GM23338 (cell line): ENCODE results near the gene PDSS2. TPM values are rescaled to one million over a fixed set of nuclear protein-coding genes. Genes with fewer than 3 reads are reported as not detected.

ENCODE experiments used
- ATAC-seq: fragments of 200-7000 bp; cut with Tn5 transposase; 3 replicates; pipeline ENCODE4 v1.9.1; 2020
- DNase-seq: peaks from one replicate; pipeline ENCODE4 v3.0.0-alpha.2; 2015; ENCODE audit warnings: low spot score
- H2AFZ ChIP-seq: fragments of 200-600 bp; sonication (generic); 2 replicates; pipeline ENCODE4 v1.8.0; 2016; ENCODE audit warnings: antibody characterized with exemption, mild to moderate bottlenecking, moderate library complexity
- H3F3A ChIP-seq: fragments of 200-600 bp; sonication (generic); replicated peaks from 2 replicates; pipeline ENCODE4 v1.8.0; 2017; ENCODE audit warnings: antibody characterized with exemption, mixed run types, low read depth
- H3K27ac ChIP-seq: fragments of 200-600 bp; sonication (generic); 2 replicates; pipeline ENCODE4 v1.6.1; 2016; ENCODE audit warnings: low read depth
- H3K27me3 ChIP-seq: fragments of 200-600 bp; sonication (generic); 2 replicates; pipeline ENCODE4 v1.8.0; 2016; ENCODE audit warnings: mild to moderate bottlenecking, mixed run types, moderate library complexity; ENCODE audit not compliant: insufficient read depth
- H3K36me3 ChIP-seq: fragments of 200-600 bp; sonication (generic); 2 replicates; pipeline ENCODE4 v1.8.0; 2016; ENCODE audit warnings: mild to moderate bottlenecking; ENCODE audit not compliant: insufficient read depth
- H3K4me1 ChIP-seq: fragments of 200-600 bp; sonication (generic); 2 replicates; pipeline ENCODE4 v1.8.0; 2016; ENCODE audit warnings: mild to moderate bottlenecking, moderate library complexity; ENCODE audit not compliant: insufficient read depth
- H3K4me2 ChIP-seq: fragments of 200-600 bp; sonication (generic); 2 replicates; pipeline ENCODE4 v1.7.1; 2017; ENCODE audit warnings: mixed run types
- H3K4me3 ChIP-seq: fragments of 200-600 bp; sonication (generic); 2 replicates; pipeline ENCODE4 v1.6.1; 2016; ENCODE audit warnings: mixed run types
- H3K79me2 ChIP-seq: fragments of 200-600 bp; sonication (generic); replicated peaks from 2 replicates; pipeline ENCODE4 v1.8.0; 2017; ENCODE audit warnings: mild to moderate bottlenecking; ENCODE audit not compliant: insufficient read depth
- H3K9me2 ChIP-seq: fragments of 200-600 bp; sonication (generic); 2 replicates; pipeline ENCODE4 v1.8.0; 2017; ENCODE audit not compliant: insufficient read depth
- H4K20me1 ChIP-seq: fragments of 200-600 bp; sonication (generic); replicated peaks from 2 replicates; pipeline ENCODE4 v1.8.0; 2017; ENCODE audit warnings: mild to moderate bottlenecking; ENCODE audit not compliant: insufficient read depth
- H3K27ac Mint-ChIP-seq: 2 replicates; pipeline ENCODE4 v1.8.0; 2020; ENCODE audit warnings: inconsistent platforms, mild to moderate bottlenecking, moderate library complexity, mixed read lengths
- H3K27me3 Mint-ChIP-seq: 3 replicates; pipeline ENCODE4 v1.8.0; 2022; ENCODE audit warnings: low read depth, mild to moderate bottlenecking, moderate library complexity, mixed read lengths, inconsistent platforms; ENCODE audit not compliant: insufficient read depth, poor library complexity
- H3K36me3 Mint-ChIP-seq: 3 replicates; pipeline ENCODE4 v1.8.0; 2021; ENCODE audit warnings: low read depth, mild to moderate bottlenecking, inconsistent platforms, moderate library complexity, mixed read lengths
- H3K4me1 Mint-ChIP-seq: 3 replicates; pipeline ENCODE4 v1.8.0; 2020; ENCODE audit warnings: mild to moderate bottlenecking, inconsistent platforms, mixed read lengths
- H3K4me3 Mint-ChIP-seq: 3 replicates; pipeline ENCODE4 v1.8.0; 2021; ENCODE audit warnings: moderate library complexity, mild to moderate bottlenecking, inconsistent platforms, mixed read lengths
- H3K9me3 Mint-ChIP-seq: 3 replicates; pipeline ENCODE4 v1.8.0; 2020; ENCODE audit warnings: moderate library complexity, mild to moderate bottlenecking, inconsistent platforms, mixed read lengths
- CREB1 ChIP-seq: fragments of 250-450 bp; sonication (Bioruptor Pico); IDR thresholded peaks from 2 replicates; pipeline ENCODE4 v1.5.0; 2020; ENCODE audit warnings: low read depth, mild to moderate bottlenecking, moderate library complexity
- EZH2 ChIP-seq: fragments of 200-600 bp; sonication (generic); IDR thresholded peaks from one replicate; pipeline ENCODE4 v1.8.0; 2017; ENCODE audit warnings: antibody characterized with exemption, mild to moderate bottlenecking, low read depth; ENCODE audit not compliant: unreplicated experiment
- EZH2phosphoT487 ChIP-seq: fragments of 200-600 bp; sonication (generic); IDR thresholded peaks from one replicate; pipeline ENCODE4 v1.8.1; 2018; ENCODE audit warnings: antibody characterized with exemption; ENCODE audit not compliant: unreplicated experiment
- NANOG ChIP-seq: IDR thresholded peaks from 2 replicates; pipeline ENCODE4 v1.6.1; 2016; ENCODE audit warnings: antibody characterized with exemption, borderline replicate concordance
- POLR2AphosphoS5 ChIP-seq: IDR thresholded peaks from 2 replicates; pipeline ENCODE4 v1.6.1; 2016; ENCODE audit warnings: antibody characterized with exemption, low read depth
- ZNF114 ChIP-seq: fragments of 250-450 bp; sonication (Bioruptor Pico); IDR thresholded peaks from 2 replicates; pipeline ENCODE4 v1.5.0; 2020; ENCODE audit warnings: mild to moderate bottlenecking, moderate library complexity
- ZNF331 ChIP-seq: fragments of 250-450 bp; sonication (Bioruptor Pico); IDR thresholded peaks from 2 replicates; pipeline ENCODE4 v1.5.0; 2020; ENCODE audit warnings: low read depth, mild to moderate bottlenecking, moderate library complexity
- polyA plus RNA-seq: library from polyadenylated mRNA; unstranded; fragments of >200 nt; fragmentation: Nextera tagmentation; extraction: Ambion mirVana; gene quantifications from 2 replicates; pipeline ENCODE4 v1.2.1, GENCODE V29; 2016
- total RNA-seq: library from RNA; depleted of rRNA; stranded (reverse); fragments of >200 nt; shearing (Covaris generic); gene quantifications from 2 replicates; pipeline ENCODE4 v1.2.3, GENCODE V29; 2014
- TF ChIP-seq, protein P1 (sequence below): fragments of 250-450 bp; sonication (Bioruptor Pico); IDR thresholded peaks from 2 replicates; pipeline ENCODE4 v1.5.0; 2020; ENCODE audit warnings: mild to moderate bottlenecking, moderate library complexity
- TF ChIP-seq, protein P2 (sequence below), 2 experiments: fragments of 200-600 bp in 1 of 2; sonication (generic) in 1 of 2; conservative IDR thresholded peaks; 2 replicates each; pipeline versions ENCODE4 v1.5.1 to v1.6.1; 2016 to 2017; ENCODE audit warnings: antibody characterized with exemption in 2 of 2, low read depth in 2 of 2, mild to moderate bottlenecking in 2 of 2, moderate library complexity in 1 of 2
- TF ChIP-seq, protein P3 (sequence below): IDR thresholded peaks from one replicate; pipeline ENCODE4 v1.6.1; 2018; ENCODE audit warnings: antibody characterized with exemption; ENCODE audit not compliant: unreplicated experiment

PDSS2 gene
- total and polyA plus RNA-seq, 2 experiments from 2014 or later = 7.3 to 16.7 TPM

DNA sequence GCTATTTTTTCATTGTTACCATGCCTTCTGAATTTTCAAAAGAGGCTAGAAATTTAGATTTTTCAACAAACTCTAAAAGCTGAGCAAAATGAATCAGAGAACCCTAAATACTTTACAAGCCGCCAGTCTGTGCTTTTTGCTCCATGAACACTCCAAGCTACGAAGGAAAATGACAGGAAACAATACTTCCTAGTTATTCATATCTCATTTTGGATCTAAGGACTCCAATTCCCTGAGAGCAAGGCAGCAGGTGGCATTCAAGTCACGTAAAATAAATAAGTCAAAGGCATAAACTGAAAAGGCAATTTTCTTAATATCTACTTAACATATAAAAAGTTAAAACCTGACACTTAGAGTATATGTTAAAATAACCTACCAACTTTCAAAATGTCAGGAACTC, 50.6 kb downstream of the PDSS2 start:
- no peak for DNase-seq
- no peaks in the 10 kb centered on the region for H4K20me1 ChIP-seq
- H3K4me1 ChIP-seq = peaks cover 17% of the 10 kb centered on the region
- H3K79me2 ChIP-seq = peaks cover 21% of the 10 kb centered on the region
- H3K27ac ChIP-seq = no peak overlapping the region
- no peaks in the 10 kb centered on the region for H3K36me3 ChIP-seq
- no peak overlapping the region for H3K4me3 ChIP-seq
- peaks cover 28% of the 10 kb centered on the region for H3K4me1 Mint-ChIP-seq
- H3K4me2 ChIP-seq = no peak overlapping the region
- peaks cover 16% of the 10 kb centered on the region for H3K36me3 Mint-ChIP-seq
- no peak overlapping the region for H2AFZ ChIP-seq
- H3F3A ChIP-seq = no peaks in the 10 kb centered on the region
- H3K27me3 Mint-ChIP-seq = peaks cover 3% of the 10 kb centered on the region
- no peak for TF ChIP-seq EZH2
- no peak for TF ChIP-seq CREB1
- no peak for TF ChIP-seq NANOG
- no peak for TF ChIP-seq ZNF114 (CRISPR knock-in tag)
- no peak for TF ChIP-seq EZH2phosphoT487
- TF ChIP-seq POLR2AphosphoS5 = no peak
- TF ChIP-seq, protein P1, sequence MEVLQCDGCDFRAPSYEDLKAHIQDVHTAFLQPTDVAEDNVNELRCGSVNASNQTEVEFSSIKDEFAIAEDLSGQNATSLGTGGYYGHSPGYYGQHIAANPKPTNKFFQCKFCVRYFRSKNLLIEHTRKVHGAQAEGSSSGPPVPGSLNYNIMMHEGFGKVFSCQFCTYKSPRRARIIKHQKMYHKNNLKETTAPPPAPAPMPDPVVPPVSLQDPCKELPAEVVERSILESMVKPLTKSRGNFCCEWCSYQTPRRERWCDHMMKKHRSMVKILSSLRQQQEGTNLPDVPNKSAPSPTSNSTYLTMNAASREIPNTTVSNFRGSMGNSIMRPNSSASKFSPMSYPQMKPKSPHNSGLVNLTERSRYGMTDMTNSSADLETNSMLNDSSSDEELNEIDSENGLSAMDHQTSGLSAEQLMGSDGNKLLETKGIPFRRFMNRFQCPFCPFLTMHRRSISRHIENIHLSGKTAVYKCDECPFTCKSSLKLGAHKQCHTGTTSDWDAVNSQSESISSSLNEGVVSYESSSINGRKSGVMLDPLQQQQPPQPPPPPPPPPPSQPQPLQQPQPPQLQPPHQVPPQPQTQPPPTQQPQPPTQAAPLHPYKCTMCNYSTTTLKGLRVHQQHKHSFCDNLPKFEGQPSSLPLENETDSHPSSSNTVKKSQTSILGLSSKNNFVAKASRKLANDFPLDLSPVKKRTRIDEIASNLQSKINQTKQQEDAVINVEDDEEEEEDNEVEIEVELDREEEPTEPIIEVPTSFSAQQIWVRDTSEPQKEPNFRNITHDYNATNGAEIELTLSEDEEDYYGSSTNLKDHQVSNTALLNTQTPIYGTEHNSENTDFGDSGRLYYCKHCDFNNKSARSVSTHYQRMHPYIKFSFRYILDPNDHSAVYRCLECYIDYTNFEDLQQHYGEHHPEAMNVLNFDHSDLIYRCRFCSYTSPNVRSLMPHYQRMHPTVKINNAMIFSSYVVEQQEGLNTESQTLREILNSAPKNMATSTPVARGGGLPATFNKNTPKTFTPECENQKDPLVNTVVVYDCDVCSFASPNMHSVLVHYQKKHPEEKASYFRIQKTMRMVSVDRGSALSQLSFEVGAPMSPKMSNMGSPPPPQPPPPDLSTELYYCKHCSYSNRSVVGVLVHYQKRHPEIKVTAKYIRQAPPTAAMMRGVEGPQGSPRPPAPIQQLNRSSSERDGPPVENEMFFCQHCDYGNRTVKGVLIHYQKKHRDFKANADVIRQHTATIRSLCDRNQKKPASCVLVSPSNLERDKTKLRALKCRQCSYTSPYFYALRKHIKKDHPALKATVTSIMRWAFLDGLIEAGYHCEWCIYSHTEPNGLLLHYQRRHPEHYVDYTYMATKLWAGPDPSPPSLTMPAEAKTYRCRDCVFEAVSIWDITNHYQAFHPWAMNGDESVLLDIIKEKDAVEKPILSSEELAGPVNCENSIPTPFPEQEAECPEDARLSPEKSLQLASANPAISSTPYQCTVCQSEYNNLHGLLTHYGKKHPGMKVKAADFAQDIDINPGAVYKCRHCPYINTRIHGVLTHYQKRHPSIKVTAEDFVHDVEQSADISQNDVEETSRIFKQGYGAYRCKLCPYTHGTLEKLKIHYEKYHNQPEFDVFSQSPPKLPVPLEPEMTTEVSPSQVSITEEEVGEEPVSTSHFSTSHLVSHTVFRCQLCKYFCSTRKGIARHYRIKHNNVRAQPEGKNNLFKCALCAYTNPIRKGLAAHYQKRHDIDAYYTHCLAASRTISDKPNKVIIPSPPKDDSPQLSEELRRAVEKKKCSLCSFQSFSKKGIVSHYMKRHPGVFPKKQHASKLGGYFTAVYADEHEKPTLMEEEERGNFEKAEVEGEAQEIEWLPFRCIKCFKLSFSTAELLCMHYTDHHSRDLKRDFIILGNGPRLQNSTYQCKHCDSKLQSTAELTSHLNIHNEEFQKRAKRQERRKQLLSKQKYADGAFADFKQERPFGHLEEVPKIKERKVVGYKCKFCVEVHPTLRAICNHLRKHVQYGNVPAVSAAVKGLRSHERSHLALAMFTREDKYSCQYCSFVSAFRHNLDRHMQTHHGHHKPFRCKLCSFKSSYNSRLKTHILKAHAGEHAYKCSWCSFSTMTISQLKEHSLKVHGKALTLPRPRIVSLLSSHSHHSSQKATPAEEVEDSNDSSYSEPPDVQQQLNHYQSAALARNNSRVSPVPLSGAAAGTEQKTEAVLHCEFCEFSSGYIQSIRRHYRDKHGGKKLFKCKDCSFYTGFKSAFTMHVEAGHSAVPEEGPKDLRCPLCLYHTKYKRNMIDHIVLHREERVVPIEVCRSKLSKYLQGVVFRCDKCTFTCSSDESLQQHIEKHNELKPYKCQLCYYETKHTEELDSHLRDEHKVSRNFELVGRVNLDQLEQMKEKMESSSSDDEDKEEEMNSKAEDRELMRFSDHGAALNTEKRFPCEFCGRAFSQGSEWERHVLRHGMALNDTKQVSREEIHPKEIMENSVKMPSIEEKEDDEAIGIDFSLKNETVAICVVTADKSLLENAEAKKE (CRISPR knock-in tag) = no peak
- no peak for TF ChIP-seq ZNF331
- TF ChIP-seq, protein P2, sequence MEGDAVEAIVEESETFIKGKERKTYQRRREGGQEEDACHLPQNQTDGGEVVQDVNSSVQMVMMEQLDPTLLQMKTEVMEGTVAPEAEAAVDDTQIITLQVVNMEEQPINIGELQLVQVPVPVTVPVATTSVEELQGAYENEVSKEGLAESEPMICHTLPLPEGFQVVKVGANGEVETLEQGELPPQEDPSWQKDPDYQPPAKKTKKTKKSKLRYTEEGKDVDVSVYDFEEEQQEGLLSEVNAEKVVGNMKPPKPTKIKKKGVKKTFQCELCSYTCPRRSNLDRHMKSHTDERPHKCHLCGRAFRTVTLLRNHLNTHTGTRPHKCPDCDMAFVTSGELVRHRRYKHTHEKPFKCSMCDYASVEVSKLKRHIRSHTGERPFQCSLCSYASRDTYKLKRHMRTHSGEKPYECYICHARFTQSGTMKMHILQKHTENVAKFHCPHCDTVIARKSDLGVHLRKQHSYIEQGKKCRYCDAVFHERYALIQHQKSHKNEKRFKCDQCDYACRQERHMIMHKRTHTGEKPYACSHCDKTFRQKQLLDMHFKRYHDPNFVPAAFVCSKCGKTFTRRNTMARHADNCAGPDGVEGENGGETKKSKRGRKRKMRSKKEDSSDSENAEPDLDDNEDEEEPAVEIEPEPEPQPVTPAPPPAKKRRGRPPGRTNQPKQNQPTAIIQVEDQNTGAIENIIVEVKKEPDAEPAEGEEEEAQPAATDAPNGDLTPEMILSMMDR (conservative IDR thresholded peaks at IDR 0.05; ENCODE audit: low read depth in 2 of 2) = no peak
- TF ChIP-seq, protein P3, sequence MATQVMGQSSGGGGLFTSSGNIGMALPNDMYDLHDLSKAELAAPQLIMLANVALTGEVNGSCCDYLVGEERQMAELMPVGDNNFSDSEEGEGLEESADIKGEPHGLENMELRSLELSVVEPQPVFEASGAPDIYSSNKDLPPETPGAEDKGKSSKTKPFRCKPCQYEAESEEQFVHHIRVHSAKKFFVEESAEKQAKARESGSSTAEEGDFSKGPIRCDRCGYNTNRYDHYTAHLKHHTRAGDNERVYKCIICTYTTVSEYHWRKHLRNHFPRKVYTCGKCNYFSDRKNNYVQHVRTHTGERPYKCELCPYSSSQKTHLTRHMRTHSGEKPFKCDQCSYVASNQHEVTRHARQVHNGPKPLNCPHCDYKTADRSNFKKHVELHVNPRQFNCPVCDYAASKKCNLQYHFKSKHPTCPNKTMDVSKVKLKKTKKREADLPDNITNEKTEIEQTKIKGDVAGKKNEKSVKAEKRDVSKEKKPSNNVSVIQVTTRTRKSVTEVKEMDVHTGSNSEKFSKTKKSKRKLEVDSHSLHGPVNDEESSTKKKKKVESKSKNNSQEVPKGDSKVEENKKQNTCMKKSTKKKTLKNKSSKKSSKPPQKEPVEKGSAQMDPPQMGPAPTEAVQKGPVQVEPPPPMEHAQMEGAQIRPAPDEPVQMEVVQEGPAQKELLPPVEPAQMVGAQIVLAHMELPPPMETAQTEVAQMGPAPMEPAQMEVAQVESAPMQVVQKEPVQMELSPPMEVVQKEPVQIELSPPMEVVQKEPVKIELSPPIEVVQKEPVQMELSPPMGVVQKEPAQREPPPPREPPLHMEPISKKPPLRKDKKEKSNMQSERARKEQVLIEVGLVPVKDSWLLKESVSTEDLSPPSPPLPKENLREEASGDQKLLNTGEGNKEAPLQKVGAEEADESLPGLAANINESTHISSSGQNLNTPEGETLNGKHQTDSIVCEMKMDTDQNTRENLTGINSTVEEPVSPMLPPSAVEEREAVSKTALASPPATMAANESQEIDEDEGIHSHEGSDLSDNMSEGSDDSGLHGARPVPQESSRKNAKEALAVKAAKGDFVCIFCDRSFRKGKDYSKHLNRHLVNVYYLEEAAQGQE = no peak
- H3K9me3 Mint-ChIP-seq = peaks cover 15% of the 10 kb centered on the region
- H3K27ac Mint-ChIP-seq = no peak overlapping the region
- no peak overlapping the region for H3K4me3 Mint-ChIP-seq
- ATAC-seq = no peak
- H3K9me2 ChIP-seq = no peaks in the 10 kb centered on the region
- no peaks in the 10 kb centered on the region for H3K27me3 ChIP-seq
